Effector memory CD8-positive, alpha-beta T cell (primary cell): ENCODE results near the gene ZNFX1.
A peak's percentile ranks its signal among the peaks of the same experiment; 100 is the strongest.

ENCODE experiments used
- ATAC-seq: fragments of 150-1000 bp; cut with Tn5 transposase; replicated peaks from 2 replicates; pipeline ENCODE4 v1.10.0; 2021; ENCODE audit warnings: mild to moderate bottlenecking, moderate library complexity
- DNase-seq, 3 experiments: peaks; one replicate each; pipeline ENCODE4 v3.0.0; 2021
- H3K27ac Mint-ChIP-seq, 2 donors: one replicate each; pipeline ENCODE4 v1.8.0; 2022; ENCODE audit warnings: mild to moderate bottlenecking in 2 of 2, mixed read lengths in 2 of 2, moderate library complexity in 2 of 2
- H3K27me3 Mint-ChIP-seq, 2 donors: one replicate each; pipeline ENCODE4 v1.8.0; 2022; ENCODE audit warnings: mixed read lengths in 2 of 2
- H3K36me3 Mint-ChIP-seq: one replicate; pipeline ENCODE4 v1.8.0; 2022; ENCODE audit warnings: mild to moderate bottlenecking, moderate library complexity, mixed read lengths; ENCODE audit not compliant: insufficient read depth
- H3K4me1 Mint-ChIP-seq, 2 donors: one replicate each; pipeline ENCODE4 v1.8.0; 2022; ENCODE audit warnings: low read depth in 2 of 2, mixed read lengths in 2 of 2
- H3K4me3 Mint-ChIP-seq, 2 donors: one replicate each; pipeline ENCODE4 v1.8.0; 2022; ENCODE audit warnings: mild to moderate bottlenecking in 2 of 2, mixed read lengths in 2 of 2, moderate library complexity in 2 of 2
- H3K9me3 Mint-ChIP-seq, 2 donors: one replicate each; pipeline ENCODE4 v1.8.0; 2022; ENCODE audit warnings: mixed read lengths in 2 of 2

Gene ZNFX1

GRCh38 chr20:49245921-49246740, 31.7 kb downstream of the ZNFX1 start:
- Mint-ChIP-seq H3K4me3 (no peak overlapping the region), H3K27ac (peak overlapping the region; percentile 41 to 86), H3K27me3 (no peaks in the 10 kb centered on the region), H3K36me3 (peaks cover 87% of the 10 kb centered on the region), H3K9me3 (no peaks in the 10 kb centered on the region), H3K4me1 (peaks cover 4 to 6% of the 10 kb centered on the region in 2 donors)
- DNase-seq: peak; percentile 13 to 19 (median 18)
- peak; percentile 73 for ATAC-seq

- ATAC-seq (no peak), DNase-seq (no peak)
- Mint-ChIP-seq H3K9me3 (no peaks in the 10 kb centered on the region), H3K4me1 (peaks cover 0 to 7% of the 10 kb centered on the region in 2 donors), H3K27me3 (no peaks in the 10 kb centered on the region), H3K27ac (no peak overlapping the region), H3K36me3 (peaks cover 93% of the 10 kb centered on the region), H3K4me3 (no peak overlapping the region)
Observed at GRCh38 chr20:49237531-49237930, 40.3 kb downstream of the ZNFX1 start.

- H3K27me3 Mint-ChIP-seq: no peaks in the 10 kb centered on the region
- H3K4me1 Mint-ChIP-seq: peaks cover 0 to 7% of the 10 kb centered on the region in 2 donors
- H3K36me3 Mint-ChIP-seq: peaks cover 88% of the 10 kb centered on the region
- peak overlapping the region in 1 of 2 donors; percentile 49 for H3K27ac Mint-ChIP-seq
- H3K4me3 Mint-ChIP-seq: no peak overlapping the region
- DNase-seq (no peak), ATAC-seq (no peak)
- H3K9me3 Mint-ChIP-seq: no peaks in the 10 kb centered on the region
Observed at GRCh38 chr20:49236301-49236700, 41.6 kb downstream of the ZNFX1 start.

GRCh38 chr20:49234831-49235230, 43.0 kb downstream of the ZNFX1 start:
- no peaks in the 10 kb centered on the region for H3K27me3 Mint-ChIP-seq
- H3K36me3 Mint-ChIP-seq: peaks cover 87% of the 10 kb centered on the region
- H3K4me3 Mint-ChIP-seq: no peak overlapping the region
- H3K4me1 Mint-ChIP-seq: peaks cover 4 to 7% of the 10 kb centered on the region in 2 donors
- no peaks in the 10 kb centered on the region for H3K9me3 Mint-ChIP-seq
- peak overlapping the region in 1 of 2 donors; percentile 49 for H3K27ac Mint-ChIP-seq
- ATAC-seq (no peak), DNase-seq (no peak)

- Mint-ChIP-seq H3K36me3 (peaks cover 87% of the 10 kb centered on the region), H3K4me1 (peaks cover 4 to 7% of the 10 kb centered on the region in 2 donors), H3K4me3 (no peak overlapping the region), H3K27ac (peak overlapping the region in 1 of 2 donors; percentile 13), H3K27me3 (no peaks in the 10 kb centered on the region), H3K9me3 (no peaks in the 10 kb centered on the region)
- DNase-seq (no peak), ATAC-seq (no peak)
Observed at GRCh38 chr20:49233226-49233625, 44.6 kb downstream of the ZNFX1 start.

- DNase-seq: no peak
- Mint-ChIP-seq H3K4me1 (peaks cover 4 to 7% of the 10 kb centered on the region in 2 donors), H3K27ac (peak overlapping the region; percentile 79 to 84), H3K4me3 (no peak overlapping the region), H3K27me3 (no peaks in the 10 kb centered on the region), H3K36me3 (peaks cover 88% of the 10 kb centered on the region), H3K9me3 (no peaks in the 10 kb centered on the region)
- ATAC-seq: no peak
Observed at GRCh38 chr20:49231471-49231870, 46.4 kb downstream of the ZNFX1 start.

GRCh38 chr20:49230561-49231133, 47.2 kb downstream of the ZNFX1 start:
- H3K4me3 Mint-ChIP-seq: no peak overlapping the region
- H3K9me3 Mint-ChIP-seq: no peaks in the 10 kb centered on the region
- DNase-seq: no peak
- H3K36me3 Mint-ChIP-seq: peaks cover 89% of the 10 kb centered on the region
- no peaks in the 10 kb centered on the region for H3K27me3 Mint-ChIP-seq
- H3K4me1 Mint-ChIP-seq: peaks cover 8 to 12% of the 10 kb centered on the region in 2 donors
- peak; percentile 45 for ATAC-seq
- peak overlapping the region; percentile 79 to 84 for H3K27ac Mint-ChIP-seq

- H3K27me3 Mint-ChIP-seq: no peaks in the 10 kb centered on the region
- peak overlapping the region; percentile 35 to 79 for H3K27ac Mint-ChIP-seq
- no peak for ATAC-seq
- H3K4me1 Mint-ChIP-seq: peaks cover 12% of the 10 kb centered on the region in 2 donors
- no peak overlapping the region for H3K4me3 Mint-ChIP-seq
- no peak for DNase-seq
- peaks cover 93% of the 10 kb centered on the region for H3K36me3 Mint-ChIP-seq
- no peaks in the 10 kb centered on the region for H3K9me3 Mint-ChIP-seq
Observed at GRCh38 chr20:49230021-49230420, 47.8 kb downstream of the ZNFX1 start.

GRCh38 chr20:49229381-49229780, 48.5 kb downstream of the ZNFX1 start:
- ATAC-seq: no peak
- H3K4me1 Mint-ChIP-seq: peaks cover 5 to 12% of the 10 kb centered on the region in 2 donors

GRCh38 chr20:49228676-49229075, 49.2 kb downstream of the ZNFX1 start:
- H3K4me3 Mint-ChIP-seq: no peak overlapping the region
- DNase-seq (no peak), ATAC-seq (no peak)
- no peaks in the 10 kb centered on the region for H3K27me3 Mint-ChIP-seq
- peaks cover 92% of the 10 kb centered on the region for H3K36me3 Mint-ChIP-seq
- no peaks in the 10 kb centered on the region for H3K9me3 Mint-ChIP-seq
- H3K4me1 Mint-ChIP-seq: peaks cover 5 to 12% of the 10 kb centered on the region in 2 donors
- peak overlapping the region in 1 of 2 donors; percentile 74 for H3K27ac Mint-ChIP-seq

More at GRCh38 chr20:49229381-49229780, 48.5 kb downstream of the ZNFX1 start:
- Mint-ChIP-seq H3K36me3 (peaks cover 92% of the 10 kb centered on the region), H3K4me3 (no peak overlapping the region), H3K9me3 (no peaks in the 10 kb centered on the region), H3K27ac (peak overlapping the region in 1 of 2 donors; percentile 74), H3K27me3 (no peaks in the 10 kb centered on the region)
- DNase-seq: no peak

- Mint-ChIP-seq H3K36me3 (peaks cover 96% of the 10 kb centered on the region), H3K27ac (peak overlapping the region; percentile 81 to 82), H3K9me3 (no peaks in the 10 kb centered on the region), H3K27me3 (no peaks in the 10 kb centered on the region), H3K4me3 (no peak overlapping the region), H3K4me1 (peaks cover 12 to 14% of the 10 kb centered on the region in 2 donors)
- ATAC-seq: no peak
- DNase-seq: no peak
Observed at GRCh38 chr20:49225896-49226295, 52.0 kb downstream of the ZNFX1 start.

- H3K27me3 Mint-ChIP-seq: no peaks in the 10 kb centered on the region
- H3K4me1 Mint-ChIP-seq: peaks cover 11 to 27% of the 10 kb centered on the region in 2 donors
- H3K36me3 Mint-ChIP-seq: peaks cover 59% of the 10 kb centered on the region
- ATAC-seq (no peak), DNase-seq (no peak)
- peak overlapping the region; percentile 87 to 93 for H3K4me3 Mint-ChIP-seq
- H3K9me3 Mint-ChIP-seq: no peaks in the 10 kb centered on the region
- peak overlapping the region; percentile 94 to 96 for H3K27ac Mint-ChIP-seq
Observed at GRCh38 chr20:49219924-49220831, 57.7 kb downstream of the ZNFX1 start.
